Measurements from ENCODE around the gene EDN1.
A peak's percentile ranks its signal among the peaks of the same experiment; 100 is the strongest.

Gene EDN1

DNA sequence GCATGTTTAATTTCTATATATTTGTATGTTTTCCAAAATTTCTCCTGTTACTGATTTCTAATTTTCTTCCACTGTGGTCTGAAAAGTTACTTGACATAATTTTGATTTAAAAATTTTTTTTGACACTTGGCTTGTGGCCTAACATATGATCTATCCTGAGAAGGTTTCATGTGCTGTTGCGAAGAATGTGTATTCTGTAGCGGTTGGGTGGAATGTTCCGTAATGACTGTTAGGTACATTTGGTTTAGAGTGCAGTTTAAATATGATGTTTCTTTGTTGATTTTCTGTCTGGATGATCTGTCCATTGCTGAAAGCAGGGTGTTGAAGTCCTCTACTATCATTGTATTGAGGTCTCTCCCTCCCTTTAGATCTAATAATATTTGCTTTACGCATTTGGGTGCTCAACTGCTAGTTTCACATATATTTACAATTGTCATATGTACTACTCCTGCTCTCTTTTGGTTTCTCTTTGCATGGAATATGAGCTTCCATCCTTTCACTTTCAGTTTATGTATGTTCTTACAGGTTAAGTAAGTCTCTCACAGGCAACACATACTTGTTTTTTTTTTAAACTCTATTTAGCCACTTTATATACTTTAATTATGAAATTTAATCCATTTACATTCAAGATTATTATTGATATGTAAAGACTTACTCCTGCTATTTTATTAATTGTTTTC lies 19.5 kb upstream of the EDN1 start:
- DNase-seq (ENCODE audit: low spot score), result no peak

GRCh38 chr6:12271594-12271993 lies 18.6 kb upstream of the EDN1 start:
- no peak for DNase-seq (ENCODE audit: low spot score)

DNA sequence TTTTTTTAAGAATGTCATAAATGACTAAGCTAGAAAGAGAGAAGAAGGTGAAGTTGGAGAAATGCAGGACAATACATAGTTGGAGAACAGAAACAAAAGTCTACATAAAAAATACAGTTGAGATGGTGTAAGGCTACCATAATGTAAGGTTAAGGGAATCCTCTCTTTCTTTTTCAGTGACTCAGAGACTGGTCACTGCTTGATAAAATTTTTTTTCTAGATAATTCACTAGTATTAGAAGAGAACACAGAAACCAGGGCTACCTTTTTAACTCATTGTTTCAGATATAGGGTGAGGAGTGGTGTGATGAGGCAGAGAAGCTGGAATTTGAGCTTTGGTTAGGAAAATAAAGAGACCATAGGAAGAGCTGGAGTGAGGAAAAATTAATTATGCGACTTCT lies 18.2 kb upstream of the EDN1 start:
- DNase-seq (ENCODE audit: low spot score), result no peak

- no peak for DNase-seq (ENCODE audit: low spot score)
Measured at GRCh38 chr6:12275107-12275506, 15.1 kb upstream of the EDN1 start.

DNA sequence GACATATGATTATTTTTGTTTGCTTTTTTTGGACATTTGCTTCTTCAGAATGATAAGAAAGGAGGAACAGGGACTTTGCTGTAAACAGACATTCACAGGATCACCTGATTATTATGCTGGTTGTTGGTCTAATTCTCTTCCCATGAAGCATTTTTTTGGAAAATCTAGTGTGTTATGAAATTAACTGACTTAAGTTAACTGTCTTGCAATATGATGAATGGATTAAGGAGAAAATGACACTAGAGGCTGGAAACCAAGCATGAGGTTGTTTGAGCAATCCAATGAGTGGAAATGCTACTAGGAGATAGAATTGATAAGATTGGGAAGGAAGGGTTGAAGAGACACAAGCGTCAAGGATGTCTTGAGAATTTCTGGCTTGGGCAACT lies 13.2 kb upstream of the EDN1 start:
- DNase-seq (ENCODE audit: low spot score), result no peak

DNA sequence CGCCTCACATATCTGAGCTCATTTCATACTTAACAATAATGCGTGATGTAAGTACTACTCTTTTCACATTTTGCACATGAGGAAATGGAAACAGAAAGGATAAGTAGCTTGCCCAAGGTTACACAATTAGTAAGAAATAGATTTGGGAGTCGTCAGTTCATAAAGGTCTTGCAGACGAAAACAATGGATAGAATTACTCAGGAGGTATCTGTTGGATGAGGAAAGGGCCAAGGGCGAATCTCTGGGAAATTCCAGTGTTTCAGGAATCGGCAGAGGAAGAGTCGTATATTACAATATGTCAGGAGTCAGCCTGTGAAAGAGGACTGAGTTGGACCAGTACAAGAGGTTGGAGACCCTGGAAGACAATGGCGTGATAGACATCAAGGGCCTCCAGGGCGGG lies 12.8 kb upstream of the EDN1 start:
- DNase-seq (ENCODE audit: low spot score), result no peak

GRCh38 chr6:12278915-12279314 lies 11.2 kb upstream of the EDN1 start:
- no peak for DNase-seq (ENCODE audit: low spot score)

DNA sequence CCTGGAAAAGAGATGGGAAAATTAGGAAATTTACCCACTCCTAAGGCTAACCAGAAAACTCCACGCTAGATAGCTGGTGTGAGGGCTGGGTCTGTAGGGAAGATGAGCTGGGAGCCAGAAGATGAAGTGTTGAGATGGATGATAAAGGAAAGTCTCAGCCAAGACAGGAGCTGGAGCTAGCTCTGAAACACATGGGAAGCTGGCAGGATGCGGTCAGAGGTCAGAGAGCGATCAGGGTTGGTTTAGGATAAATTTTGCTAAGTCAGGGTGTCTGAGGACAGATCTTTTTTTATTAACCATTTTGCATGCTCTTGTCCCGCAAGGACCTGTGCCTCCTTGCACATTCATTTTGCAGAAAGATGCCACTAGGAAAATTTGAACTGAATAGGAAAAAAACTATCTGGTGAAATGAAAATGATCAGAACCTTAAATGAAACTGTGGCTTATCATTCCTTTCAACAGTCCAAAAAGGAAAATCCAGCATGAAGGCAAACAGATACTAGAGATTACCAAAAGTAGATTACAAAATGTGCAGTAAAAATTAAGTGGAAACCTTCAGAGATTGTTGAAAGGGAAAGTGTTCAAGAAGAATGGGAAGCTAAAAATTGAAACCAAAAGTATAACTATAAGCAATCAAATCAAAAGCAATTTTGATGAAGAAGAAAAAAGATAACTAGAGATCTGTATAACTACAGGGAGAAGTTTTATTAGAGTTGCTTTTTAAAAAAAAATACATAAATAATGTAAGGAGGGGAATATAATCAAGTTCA lies 10.7 kb upstream of the EDN1 start:
- DNase-seq (ENCODE audit: low spot score), result no peak

GRCh38 chr6:12280458-12280857 lies 9.7 kb upstream of the EDN1 start:
- no peak for DNase-seq (ENCODE audit: low spot score)

DNA sequence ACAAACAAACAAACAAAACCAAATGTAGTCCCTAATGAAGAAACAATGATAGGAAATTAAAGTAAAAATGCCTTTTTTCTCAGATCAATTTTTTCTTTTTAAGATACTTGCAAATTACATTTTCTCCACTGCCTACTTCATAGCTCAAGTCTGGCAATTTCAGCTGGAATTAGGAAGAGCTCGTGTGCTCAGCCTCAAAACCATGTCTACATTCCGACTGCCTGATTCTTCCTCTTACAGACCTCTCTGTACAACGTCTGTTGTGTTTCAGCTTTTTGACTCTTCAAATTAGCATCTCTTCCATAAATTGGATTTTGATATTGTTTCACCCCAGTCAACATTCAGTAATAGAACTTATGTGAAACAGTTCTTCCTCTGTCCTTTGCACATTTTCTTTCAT lies 9.3 kb upstream of the EDN1 start:
- no peak for DNase-seq (ENCODE audit: low spot score)

DNA sequence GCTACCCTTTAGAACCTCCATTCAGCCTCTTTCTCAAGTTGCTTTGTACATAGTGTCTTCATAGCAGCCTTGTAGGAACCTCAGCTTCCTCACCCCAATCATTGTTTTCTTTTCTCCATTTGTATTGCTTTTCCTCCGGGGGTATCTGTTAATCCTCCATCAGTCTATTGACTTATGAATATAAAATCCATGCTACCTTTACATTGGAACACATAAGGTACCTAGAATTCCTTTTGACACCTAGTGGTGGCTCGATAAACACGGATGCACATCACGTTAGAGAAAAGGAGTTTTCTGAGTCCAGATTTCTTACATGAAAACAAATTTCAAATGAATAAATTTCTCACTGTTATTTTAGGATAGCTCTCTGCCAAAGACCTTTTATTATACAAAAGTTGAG lies 6.3 kb upstream of the EDN1 start:
- DNase-seq (ENCODE audit: low spot score), result no peak

DNA sequence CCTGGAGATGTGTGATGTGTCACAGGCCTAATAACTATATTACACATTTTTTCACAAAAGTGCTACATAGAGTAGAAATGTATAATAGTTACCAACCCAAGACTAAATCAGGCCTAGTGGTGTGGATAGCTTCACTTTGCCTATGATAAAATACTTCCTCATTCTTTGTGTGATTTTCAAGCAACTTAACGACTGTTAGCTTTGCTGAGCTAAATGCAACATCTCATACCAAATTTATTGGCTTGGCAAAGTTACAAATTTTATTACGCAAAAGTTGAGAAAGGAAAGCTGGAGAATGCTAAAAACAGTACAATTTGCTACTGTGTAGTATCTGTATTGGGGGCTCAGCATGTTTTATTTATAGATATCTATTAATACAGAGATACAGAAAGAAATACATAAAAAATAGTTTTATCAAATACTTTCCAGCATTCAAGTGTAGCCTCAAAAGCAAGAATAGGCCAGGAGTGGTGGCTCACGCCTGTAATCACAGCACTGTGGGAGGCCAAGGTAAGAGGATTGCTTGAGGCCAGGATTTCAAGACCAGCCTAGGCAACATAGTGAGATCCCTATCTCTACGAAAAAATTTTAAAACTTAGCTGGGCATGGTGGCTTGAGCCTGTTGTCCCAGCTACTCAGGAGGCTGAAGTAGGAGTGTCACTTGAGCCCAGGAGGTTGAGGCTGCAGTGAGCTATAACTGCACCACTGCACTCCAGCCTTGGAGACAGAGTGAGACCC lies 3.6 kb upstream of the EDN1 start:
- DNase-seq (ENCODE audit: low spot score), result no peak

- DNase-seq (ENCODE audit: low spot score), result no peak
Measured at GRCh38 chr6:12288211-12288618, 1.9 kb upstream of the EDN1 start.

DNA sequence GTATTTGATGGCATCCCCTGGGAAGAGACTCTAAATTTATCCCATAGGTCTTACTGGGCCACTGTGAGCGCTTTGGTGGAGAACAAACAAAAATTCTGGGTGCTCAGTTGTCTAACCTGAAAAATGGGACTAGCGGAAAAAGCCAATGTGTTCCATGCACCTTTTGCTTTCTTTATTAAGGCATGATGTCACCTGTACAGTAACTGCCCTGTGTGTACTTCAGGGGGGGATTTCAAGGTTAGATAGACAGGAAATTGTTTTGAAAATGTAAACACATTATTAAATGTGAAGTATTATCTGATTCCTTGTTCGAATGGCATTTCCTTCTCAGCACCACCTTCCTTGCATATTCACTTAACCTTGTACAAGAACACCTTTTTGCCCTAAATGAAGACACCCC lies 1.2 kb upstream of the EDN1 start:
- no peak for DNase-seq (ENCODE audit: low spot score)

DNA sequence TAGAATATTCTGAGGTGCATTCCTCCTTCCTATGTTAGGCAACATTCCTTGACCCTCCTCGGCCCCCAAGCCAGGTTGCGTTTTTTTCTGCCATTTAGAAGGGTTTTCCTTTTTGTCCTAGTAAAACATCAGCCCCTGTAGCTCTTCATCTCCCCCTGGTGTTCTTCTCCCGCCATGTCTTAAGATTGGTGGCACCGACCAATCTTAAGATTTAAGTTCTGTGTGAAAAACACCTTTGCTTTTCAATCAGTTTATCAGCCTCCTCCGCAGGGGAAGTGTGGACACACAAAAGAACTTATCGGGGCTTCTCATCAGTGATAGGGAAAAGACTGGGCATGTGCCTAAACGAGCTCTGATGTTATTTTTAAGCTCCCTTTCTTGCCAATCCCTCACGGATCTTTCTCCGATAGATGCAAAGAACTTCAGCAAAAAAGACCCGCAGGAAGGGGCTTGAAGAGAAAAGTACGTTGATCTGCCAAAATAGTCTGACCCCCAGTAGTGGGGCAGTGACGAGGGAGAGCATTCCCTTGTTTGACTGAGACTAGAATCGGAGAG lies 719 bp upstream of the EDN1 start:
- peak; percentile 66 for DNase-seq (ENCODE audit: low spot score)

DNA sequence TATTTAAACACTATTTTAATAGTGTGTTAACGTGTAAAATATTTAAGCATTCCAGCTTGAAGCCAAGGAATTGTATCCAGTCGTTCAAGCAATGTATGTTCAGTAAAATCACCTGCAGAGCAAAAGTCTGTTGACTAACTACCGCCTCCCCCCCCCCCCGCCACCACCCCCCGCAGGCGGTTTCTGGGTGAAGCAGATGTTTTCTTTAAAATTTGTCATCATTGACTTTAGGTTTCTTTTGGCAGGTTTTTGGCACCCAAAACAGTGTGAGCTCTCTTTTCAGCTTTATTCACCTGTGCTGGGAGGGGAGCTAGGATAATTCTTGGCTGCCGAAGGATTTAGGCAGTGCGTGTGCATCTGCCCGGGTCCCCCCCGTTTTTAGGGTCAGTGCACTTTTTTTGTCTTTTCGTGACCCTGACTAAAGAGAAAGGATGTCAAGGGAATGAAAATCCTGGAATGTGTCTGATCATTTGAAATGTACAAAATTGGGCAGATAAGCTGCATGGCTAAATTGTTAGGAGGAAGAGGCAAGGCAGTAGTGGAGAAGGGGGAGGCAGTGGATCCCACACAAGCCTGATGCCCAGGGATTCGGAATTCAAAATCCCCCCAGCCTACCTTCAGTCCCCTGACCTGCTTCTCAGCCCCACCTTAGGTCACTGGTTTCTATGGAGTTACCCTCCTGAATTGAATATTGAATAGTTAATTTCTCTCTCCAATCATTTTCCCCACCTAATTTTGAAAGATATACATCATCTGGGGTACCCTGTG lies 1.1 kb downstream of the EDN1 start:
- DNase-seq (ENCODE audit: low spot score), result no peak

GRCh38 chr6:12291839-12292604 lies 1.9 kb downstream of the EDN1 start:
- DNase-seq (ENCODE audit: low spot score), result no peak

GRCh38 chr6:12293235-12293930 lies 3.2 kb downstream of the EDN1 start:
- no peak for DNase-seq (ENCODE audit: low spot score)

- DNase-seq (ENCODE audit: low spot score), result no peak
Measured at GRCh38 chr6:12293931-12294807, 4.0 kb downstream of the EDN1 start.

Measured in germinal center (tissue), 1 donor.